HG02973 (cell line): ENCODE results near the gene OR10A4.
"Not testable (repeated sequence)": the region's sequence is repeated elsewhere in the genome, so short reads cannot be mapped to it uniquely, and the experiment has no call there.

Experiments used
- ATAC-seq: cut with Tn5 transposase; IDR thresholded peaks from one replicate; pipeline ENCODE4 v1.9.1; 2021; ENCODE audit warnings: moderate library complexity; ENCODE audit not compliant: unreplicated experiment

The OR10A4 gene

GRCh38 chr11:6895010-6895409 lies 18.6 kb downstream of the OR10A4 start:
- peak; percentile 95 for ATAC-seq

- no peak for ATAC-seq
These were observed 22.5 kb downstream of the OR10A4 start for GRCh38 chr11:6898911-6899310.

- no peak for ATAC-seq
These were observed 24.0 kb downstream of the OR10A4 start for GRCh38 chr11:6900327-6900999.

GRCh38 chr11:6904804-6905203 lies 28.4 kb downstream of the OR10A4 start:
- ATAC-seq: not testable (repeated sequence)

GRCh38 chr11:6911378-6911777 lies 35.0 kb downstream of the OR10A4 start:
- ATAC-seq: no peak

- ATAC-seq: no peak
These were observed 35.5 kb downstream of the OR10A4 start for GRCh38 chr11:6911948-6912347.

GRCh38 chr11:6919698-6920097 lies 43.3 kb downstream of the OR10A4 start:
- ATAC-seq: no peak

- ATAC-seq: no peak
These were observed 44.3 kb downstream of the OR10A4 start, which contains the start of gene OR2D3 for GRCh38 chr11:6920702-6921101. Gene OR2D3, plus strand, starts transcription at chr11:6921002. Its CDS starts 0 bp downstream, at chr11:6921002.

GRCh38 chr11:6925007-6925577 lies 48.7 kb downstream of the OR10A4 start:
- no peak for ATAC-seq

GRCh38 chr11:6925636-6926207 lies 49.3 kb downstream of the OR10A4 start:
- ATAC-seq: peak; percentile 8

- ATAC-seq: peak; percentile 59
These were observed 50.0 kb downstream of the OR10A4 start, which contains the start of gene ZNF215 for GRCh38 chr11:6926208-6927029. Gene ZNF215, plus strand, starts transcription at chr11:6926426. Its CDS starts 5,847 bp downstream, at chr11:6932273.

GRCh38 chr11:6927030-6927617 lies 50.7 kb downstream of the OR10A4 start:
- ATAC-seq: peak; percentile 70
